GM19351 (cell line): Measurements from ENCODE around the gene EPHX1.

Source experiments
- ATAC-seq: cut with Tn5 transposase; IDR thresholded peaks from one replicate; pipeline ENCODE4 v1.9.1; 2021; ENCODE audit warnings: mild to moderate bottlenecking, moderate library complexity; ENCODE audit not compliant: unreplicated experiment

EPHX1 gene

DNA sequence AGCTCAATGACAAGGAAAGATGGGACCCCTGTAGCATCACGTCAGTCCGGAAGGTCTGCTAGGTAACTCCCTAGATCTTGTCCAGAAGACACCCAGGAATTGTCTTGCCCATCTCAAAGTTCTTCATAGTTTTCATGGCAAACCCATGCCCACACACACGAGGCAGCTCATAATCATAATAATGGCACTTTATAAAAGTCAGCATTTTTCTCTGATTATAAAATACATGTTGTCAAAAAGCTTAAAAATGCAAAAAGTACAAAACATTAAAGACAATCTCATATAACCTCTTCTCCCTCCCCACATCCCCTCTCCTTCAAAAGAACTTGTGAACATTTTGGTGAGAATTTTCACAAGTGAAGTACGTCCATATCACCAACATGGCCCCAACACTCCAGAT is 30.8 kb downstream of the EPHX1 start:
- no peak for ATAC-seq

DNA sequence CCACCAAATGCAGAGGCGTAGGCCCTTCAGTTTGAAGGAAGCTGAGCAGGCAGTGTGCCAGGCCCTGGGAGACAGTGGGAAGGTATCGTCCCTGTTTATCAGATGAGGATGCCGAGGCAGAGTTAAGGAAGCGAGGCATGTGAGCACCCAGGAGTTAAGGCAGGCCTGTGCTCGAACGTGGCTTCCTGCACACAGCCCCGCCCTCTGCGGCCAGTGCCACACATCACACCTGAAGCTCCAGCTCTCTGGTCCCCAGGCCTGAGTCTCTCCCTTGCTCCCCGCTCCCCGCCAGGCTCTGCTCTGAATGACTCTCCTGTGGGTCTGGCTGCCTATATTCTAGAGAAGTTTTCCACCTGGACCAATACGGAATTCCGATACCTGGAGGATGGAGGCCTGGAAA is 32.1 kb downstream of the EPHX1 start:
- ATAC-seq, result no peak

GRCh38 chr1:225842788-225843425 is 33.0 kb downstream of the EPHX1 start:
- no peak for ATAC-seq

- ATAC-seq, result no peak
These were observed 33.5 kb downstream of the EPHX1 start for GRCh38 chr1:225843426-225843795.

GRCh38 chr1:225844236-225845061 is 34.5 kb downstream of the EPHX1 start:
- ATAC-seq, result no peak

- no peak for ATAC-seq
These were observed 35.2 kb downstream of the EPHX1 start for GRCh38 chr1:225845097-225845496.

GRCh38 chr1:225845571-225846259 is 35.8 kb downstream of the EPHX1 start:
- ATAC-seq, result no peak

- ATAC-seq, result no peak
These were observed 36.7 kb downstream of the EPHX1 start for GRCh38 chr1:225846331-225847310.

DNA sequence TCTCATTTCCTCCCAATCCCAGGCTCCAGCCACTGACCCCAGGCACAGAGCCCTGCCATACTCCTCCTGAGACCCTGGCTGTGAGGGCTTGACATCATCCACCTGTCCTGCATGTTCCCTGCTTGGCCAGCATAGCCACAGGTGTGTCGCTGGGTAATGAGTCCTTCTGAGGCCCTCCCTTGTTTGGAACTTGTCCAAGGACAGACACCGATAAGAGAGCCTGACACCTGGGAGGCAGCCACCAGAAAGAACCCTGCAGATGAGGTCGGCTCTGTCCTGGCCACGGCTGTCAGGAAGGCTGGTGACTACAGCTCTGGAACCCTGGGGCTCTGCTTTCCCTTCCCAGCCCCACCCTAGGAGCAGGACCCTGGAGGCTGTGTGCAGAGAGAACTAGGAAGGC is 37.7 kb downstream of the EPHX1 start:
- ATAC-seq, result peak; percentile 5

GRCh38 chr1:225848030-225848955 is 38.4 kb downstream of the EPHX1 start:
- peak; percentile 79 for ATAC-seq

DNA sequence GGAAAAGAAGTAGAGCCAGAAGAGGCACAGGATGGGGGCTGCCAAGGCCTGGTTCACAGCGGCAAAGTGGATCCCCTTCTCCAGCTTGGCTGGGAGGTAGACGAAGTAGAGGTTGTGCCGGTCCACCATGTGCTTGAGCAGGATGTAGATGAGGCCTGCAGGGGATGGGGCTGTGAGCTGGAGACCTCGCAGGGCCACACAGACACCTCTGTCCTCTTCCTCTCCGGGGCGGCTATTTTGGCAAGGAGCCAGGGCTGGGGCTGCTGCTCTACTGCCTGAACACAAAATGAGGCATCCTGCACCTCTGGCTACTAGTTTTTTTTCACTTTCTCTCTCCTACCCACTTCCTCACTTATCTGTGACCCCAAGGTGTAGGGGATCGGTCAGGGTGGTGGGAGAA is 40.0 kb downstream of the EPHX1 start:
- ATAC-seq, result no peak

GRCh38 chr1:225850370-225850769 is 40.4 kb downstream of the EPHX1 start:
- ATAC-seq, result no peak

- peak; percentile 53 for ATAC-seq
These were observed 41.9 kb downstream of the EPHX1 start for GRCh38 chr1:225851805-225852204.

DNA sequence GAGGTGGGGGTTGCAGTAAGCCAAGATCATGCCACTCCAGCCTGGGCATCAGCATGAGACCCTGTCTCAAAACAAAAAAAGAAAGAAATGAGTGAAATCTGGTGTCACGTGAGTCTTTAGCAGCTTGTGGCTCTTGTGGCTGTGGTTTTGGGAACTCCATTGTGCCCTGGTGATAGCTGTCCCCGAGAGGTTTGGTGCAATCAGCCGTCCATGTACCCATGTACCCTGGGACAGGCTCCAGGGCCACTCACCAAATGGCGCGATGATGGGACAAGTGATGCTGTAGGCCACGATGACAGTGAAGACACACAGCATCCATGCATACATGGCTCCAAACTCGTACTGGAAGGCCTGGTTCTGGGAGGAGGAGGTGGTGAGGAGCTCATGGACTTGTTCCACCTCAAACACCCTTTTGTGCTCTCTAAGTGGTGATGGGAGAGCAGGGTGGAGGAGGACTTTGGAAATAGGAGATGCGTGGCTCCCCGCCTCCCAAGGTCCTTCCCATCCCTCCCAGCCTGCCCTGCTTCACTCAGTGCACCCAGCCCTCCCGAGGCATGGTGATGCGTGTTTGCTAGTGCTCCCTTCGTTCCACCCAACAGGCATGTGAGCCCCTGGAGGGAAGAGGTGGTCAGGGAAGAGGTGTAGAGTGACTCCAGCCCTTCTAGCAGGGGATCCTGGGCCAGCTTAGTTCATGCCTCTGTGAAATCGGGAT is 42.6 kb downstream of the EPHX1 start:
- no peak for ATAC-seq

DNA sequence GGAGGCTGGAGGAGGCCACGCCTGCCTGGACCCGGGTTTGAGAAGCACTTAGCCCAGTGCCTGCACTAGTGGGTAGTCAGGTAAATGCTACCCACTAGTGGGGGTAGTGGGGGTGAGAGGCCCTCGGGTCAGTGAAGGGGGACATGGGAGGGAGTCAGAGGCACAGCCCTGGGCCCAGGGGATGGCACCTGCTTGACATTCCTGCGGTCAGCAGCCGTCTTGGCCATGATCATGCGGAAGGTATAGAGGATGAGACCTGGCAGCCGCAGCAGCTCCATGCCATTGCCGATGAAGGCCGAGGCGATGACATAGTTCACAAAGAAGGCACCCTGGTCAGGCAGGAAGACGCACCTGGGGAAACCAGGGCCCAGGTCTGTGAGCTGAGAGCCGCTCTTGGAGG is 43.5 kb downstream of the EPHX1 start:
- no peak for ATAC-seq

GRCh38 chr1:225855503-225856300 is 45.8 kb downstream of the EPHX1 start:
- ATAC-seq, result no peak

GRCh38 chr1:225857256-225857655 is 47.3 kb downstream of the EPHX1 start:
- ATAC-seq, result no peak

GRCh38 chr1:225859151-225859550 is 49.2 kb downstream of the EPHX1 start:
- no peak for ATAC-seq
